Stimulated activated CD8-positive, alpha-beta memory T cell treated with anti-CD3 and anti-CD28 coated beads, Interleukin-15, amount 100 ng/mL, for 24 hours (primary cell): ENCODE measurements around the gene LDLRAP1.

Experiments used
- DNase-seq: peaks from one replicate; pipeline ENCODE4 v3.0.0-alpha.2; 2020; ENCODE audit warnings: low read depth

The LDLRAP1 gene

GRCh38 chr1:25544243-25544764, 898 bp downstream of the LDLRAP1 start:
- no peak for DNase-seq

DNA sequence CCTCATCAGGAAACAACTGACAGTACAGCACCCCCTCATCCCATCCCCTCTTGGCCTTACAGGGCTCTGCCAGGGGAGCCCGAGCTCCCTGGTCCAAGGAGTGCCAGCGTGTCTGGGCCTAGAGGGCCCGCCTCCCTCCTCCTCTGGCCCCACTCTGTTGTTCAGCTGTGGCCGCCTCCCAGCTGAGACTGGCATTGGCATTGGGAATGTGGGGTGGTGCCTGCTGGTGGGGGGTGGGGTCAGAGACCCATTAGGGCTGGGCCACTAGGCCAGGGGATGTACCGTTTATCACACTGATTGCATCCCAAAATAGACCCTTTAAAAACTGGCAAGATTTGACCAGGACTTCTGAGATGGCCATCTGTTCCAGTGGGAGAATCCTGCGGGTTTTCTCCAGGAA, 1.4 kb downstream of the LDLRAP1 start:
- no peak for DNase-seq

DNA sequence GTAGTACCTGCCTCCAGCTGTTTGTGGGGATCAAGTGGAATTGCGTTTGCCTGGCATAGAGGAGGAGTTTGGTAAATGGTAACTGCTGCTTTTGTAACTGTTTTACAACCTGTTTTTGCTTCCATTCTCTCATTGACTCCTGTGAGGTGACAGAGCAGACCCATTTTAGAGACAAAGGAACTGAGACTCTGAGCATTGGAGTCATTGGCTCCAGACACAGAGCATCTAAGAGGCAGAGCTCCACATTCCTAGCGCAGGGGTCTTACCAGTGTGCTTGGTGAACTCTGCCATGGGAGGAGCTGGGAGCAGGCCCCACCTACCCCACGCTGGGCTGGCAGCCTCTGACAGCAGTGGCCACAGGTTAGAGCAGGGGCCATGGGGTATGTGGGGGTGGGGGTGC, 2.4 kb downstream of the LDLRAP1 start:
- no peak for DNase-seq

GRCh38 chr1:25546193-25546592, 2.8 kb downstream of the LDLRAP1 start:
- DNase-seq = no peak

DNA sequence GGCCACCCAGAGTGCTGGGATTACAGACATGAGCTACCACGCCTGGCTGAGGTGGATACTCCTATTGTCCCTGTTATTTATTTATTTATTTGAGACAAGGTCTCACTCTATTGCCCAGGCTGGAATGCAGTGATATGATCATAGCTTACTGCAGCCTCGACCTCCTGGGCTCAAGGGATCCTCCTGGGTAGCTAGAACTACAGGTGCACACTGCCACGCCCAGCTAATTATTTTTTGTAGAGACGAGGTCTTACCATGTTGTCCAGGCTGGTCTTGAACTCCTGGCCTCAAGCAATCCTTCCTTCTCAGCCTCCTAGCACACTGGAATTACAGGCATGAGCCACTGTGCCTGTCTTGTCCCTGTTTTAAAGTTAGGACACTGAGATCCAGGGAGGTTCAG, 5.2 kb downstream of the LDLRAP1 start:
- no peak for DNase-seq

- DNase-seq = peak; percentile 50
These were observed 6.1 kb downstream of the LDLRAP1 start for GRCh38 chr1:25549273-25550154.

- DNase-seq = no peak
These were observed 6.7 kb downstream of the LDLRAP1 start for GRCh38 chr1:25550155-25550506.

DNA sequence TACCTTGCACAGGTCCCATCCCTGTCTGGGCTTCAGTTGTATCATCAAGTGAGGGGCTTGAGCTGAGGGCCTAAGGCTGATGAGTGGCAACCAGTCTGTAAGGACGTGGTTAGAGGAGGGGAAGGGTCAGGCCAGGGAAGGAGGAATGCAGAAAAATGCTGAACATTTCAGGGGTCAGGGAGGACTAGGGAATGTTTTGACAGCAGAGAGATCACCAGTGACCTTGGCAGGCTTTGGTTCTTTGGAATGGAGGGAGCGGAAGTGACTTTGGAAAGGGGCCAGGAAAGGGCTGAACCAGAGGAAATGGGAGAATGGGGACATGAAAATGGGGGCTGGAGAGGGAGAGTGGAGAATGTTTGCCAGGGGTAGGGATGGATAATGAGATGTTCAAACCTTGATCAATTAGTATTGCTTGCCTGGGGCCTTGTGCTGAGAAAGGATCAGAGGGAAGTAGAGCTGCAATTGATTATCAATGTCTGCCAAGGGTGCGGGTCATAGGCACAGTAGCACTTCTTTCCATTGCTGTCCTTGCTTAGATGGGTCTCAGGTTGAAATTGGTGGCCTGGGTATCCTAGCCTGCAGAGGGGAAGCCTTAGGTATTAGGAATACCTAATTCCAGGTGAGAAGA, 7.4 kb downstream of the LDLRAP1 start:
- no peak for DNase-seq

- no peak for DNase-seq
These were observed 10.5 kb downstream of the LDLRAP1 start for GRCh38 chr1:25553749-25554429.

GRCh38 chr1:25554430-25554780, 11.0 kb downstream of the LDLRAP1 start:
- DNase-seq = no peak

GRCh38 chr1:25554886-25555752, 11.7 kb downstream of the LDLRAP1 start:
- DNase-seq = no peak

DNA sequence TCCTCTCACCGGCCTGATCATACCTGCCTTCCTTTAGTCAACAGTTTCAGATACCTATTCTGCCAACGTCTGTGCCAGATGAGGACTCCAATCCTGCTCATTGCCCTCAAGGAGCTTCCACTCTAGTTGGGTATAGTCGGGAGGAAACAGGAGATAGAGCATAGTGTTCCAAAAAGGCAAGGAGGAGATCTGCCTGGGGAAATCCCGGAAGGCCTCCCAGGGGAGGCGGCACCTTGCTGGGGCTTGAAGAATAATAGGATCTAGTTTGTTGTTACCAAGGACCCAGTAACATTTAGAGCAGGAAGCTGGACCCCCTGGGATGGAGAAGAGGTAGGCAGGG, 12.3 kb downstream of the LDLRAP1 start:
- DNase-seq = no peak

- DNase-seq = no peak
These were observed 12.8 kb downstream of the LDLRAP1 start for GRCh38 chr1:25556132-25556670.

DNA sequence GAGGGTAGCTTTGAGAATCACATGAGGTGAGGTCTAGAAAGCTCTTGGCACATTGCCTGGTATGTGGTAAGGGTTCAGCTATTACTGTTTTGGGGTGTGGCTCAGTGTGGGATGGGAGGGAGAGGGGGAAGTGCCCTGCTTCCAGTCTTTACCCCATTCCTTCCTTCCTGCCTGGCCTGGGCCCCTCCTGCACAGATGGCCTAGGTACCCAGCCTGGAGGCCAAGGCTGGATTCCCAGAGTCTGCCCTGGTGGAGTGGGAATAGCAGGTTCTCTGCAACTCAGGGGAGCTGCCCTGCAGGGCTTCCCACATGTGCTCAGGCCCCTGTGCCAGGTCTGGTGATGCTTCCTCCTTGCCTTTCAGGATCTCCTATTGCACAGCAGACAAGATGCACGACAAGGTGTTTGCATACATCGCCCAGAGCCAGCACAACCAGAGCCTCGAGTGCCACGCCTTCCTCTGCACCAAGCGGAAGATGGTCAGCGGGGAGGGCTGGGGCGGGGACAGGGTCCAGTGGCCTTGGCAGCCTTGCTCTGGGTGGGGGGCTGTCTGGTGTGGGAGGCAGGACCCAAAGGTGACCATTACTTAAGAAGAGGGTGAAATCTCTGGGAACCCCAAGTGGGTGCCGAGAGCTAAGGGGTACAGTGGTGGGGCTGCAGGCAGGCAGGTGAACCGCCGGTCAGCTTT, 13.5 kb downstream of the LDLRAP1 start:
- no peak for DNase-seq

DNA sequence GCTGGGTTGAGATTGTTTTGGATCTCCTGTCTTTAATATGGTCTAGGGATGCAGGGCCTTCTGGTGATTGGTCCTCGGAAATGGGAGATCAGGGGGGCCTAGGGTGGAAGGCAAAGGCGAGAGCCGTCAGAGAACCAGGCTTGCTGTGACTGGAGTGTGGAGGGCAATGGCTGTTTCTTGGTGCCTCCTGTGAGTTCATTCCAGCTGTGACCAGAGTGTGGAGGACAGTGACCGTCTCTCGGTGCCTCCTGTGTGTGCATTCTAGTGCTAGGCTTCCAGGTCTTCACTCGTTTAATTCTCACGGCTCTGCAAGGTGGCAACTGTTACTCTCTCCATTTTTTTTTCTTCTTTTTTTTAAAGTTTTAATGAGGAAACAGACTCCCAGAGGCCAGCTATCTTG, 14.1 kb downstream of the LDLRAP1 start:
- DNase-seq = no peak

GRCh38 chr1:25559031-25559430, 15.6 kb downstream of the LDLRAP1 start:
- no peak for DNase-seq

DNA sequence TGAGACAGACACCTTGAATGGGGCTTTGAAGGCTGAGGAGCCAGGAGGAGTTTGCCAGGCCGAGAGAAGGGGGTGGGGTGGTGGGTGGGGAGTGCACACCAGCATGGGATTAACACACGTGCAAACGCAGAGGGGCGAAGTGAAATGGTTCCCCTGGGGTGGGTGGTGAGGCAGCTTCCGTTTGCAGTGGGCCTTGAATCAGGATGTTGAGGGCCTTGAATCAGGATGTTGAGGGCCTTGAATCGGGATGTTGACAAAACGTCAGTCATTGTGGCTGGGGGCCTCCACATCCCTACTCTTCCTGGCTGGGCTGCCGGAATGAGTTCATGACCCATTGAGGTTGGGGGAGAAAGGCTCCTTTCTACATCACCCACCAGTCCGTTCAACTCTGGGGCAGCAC, 16.6 kb downstream of the LDLRAP1 start:
- no peak for DNase-seq

DNA sequence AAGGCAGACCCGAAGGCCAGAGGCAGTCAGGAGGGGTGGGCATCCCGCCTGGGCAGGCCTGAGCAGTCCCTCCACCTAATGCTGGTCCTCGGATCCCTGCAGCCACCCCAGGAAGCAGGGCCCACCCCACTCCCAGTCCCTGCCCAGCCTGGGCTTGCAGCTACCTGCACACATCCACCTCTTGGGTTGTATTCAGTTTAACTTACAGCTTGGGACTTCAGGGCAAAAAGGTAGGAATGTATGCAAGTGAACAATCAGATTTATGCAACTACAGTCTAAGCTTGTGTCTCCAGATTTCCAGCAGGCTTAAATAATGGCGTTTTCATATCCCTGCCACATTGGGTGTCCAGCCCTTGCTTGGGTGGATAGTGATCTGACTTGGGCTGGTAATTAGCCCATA, 17.4 kb downstream of the LDLRAP1 start:
- no peak for DNase-seq

- DNase-seq = no peak
These were observed 18.2 kb downstream of the LDLRAP1 start for GRCh38 chr1:25561421-25562100.

GRCh38 chr1:25562101-25562927, 18.9 kb downstream of the LDLRAP1 start:
- no peak for DNase-seq
